A549 (cell line): ENCODE measurements around the gene PKP1.

Source experiments
- BHLHE40 ChIP-seq: IDR thresholded peaks from 2 replicates; pipeline ENCODE4 v1.6.1; 2012; ENCODE audit warnings: low read depth, low read length, inconsistent platforms
- EP300 ChIP-seq, 2 experiments: fragments of >200 bp; sonication (Bioruptor Twin); formaldehyde crosslinking; IDR thresholded peaks; 2 replicates in 1 of 2; 3 replicates in 1 of 2; pipeline ENCODE4 v1.6.1; 2016 to 2017
- PBX3 ChIP-seq: IDR thresholded peaks from 2 replicates; pipeline ENCODE4 v1.6.1; 2012
- REST ChIP-seq: fragments of 200-600 bp; sonication (generic); IDR thresholded peaks from 2 replicates; pipeline ENCODE4 v1.6.1; 2016; ENCODE audit warnings: antibody characterized with exemption, mild to moderate bottlenecking, moderate library complexity
- TF ChIP-seq, protein P1 (sequence below): fragments of >200 bp; sonication (Bioruptor Twin); formaldehyde crosslinking; IDR thresholded peaks from 3 replicates; pipeline ENCODE4 v1.5.1; 2016
- TF ChIP-seq, protein P2 (sequence below): fragments of 450-650 bp; IDR thresholded peaks from 2 replicates; pipeline ENCODE4 v1.6.1; 2014; ENCODE audit warnings: antibody characterized with exemption

GRCh38 chr1:201310251-201310985 lies 27.1 kb downstream of the PKP1 start:
- TF ChIP-seq, protein P1, sequence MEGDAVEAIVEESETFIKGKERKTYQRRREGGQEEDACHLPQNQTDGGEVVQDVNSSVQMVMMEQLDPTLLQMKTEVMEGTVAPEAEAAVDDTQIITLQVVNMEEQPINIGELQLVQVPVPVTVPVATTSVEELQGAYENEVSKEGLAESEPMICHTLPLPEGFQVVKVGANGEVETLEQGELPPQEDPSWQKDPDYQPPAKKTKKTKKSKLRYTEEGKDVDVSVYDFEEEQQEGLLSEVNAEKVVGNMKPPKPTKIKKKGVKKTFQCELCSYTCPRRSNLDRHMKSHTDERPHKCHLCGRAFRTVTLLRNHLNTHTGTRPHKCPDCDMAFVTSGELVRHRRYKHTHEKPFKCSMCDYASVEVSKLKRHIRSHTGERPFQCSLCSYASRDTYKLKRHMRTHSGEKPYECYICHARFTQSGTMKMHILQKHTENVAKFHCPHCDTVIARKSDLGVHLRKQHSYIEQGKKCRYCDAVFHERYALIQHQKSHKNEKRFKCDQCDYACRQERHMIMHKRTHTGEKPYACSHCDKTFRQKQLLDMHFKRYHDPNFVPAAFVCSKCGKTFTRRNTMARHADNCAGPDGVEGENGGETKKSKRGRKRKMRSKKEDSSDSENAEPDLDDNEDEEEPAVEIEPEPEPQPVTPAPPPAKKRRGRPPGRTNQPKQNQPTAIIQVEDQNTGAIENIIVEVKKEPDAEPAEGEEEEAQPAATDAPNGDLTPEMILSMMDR, result no peak
- TF ChIP-seq PBX3 (no peak), REST (no peak), EP300 (IDR thresholded peaks at IDR 0.05) (no peak), BHLHE40 (no peak)
- TF ChIP-seq, protein P2, sequence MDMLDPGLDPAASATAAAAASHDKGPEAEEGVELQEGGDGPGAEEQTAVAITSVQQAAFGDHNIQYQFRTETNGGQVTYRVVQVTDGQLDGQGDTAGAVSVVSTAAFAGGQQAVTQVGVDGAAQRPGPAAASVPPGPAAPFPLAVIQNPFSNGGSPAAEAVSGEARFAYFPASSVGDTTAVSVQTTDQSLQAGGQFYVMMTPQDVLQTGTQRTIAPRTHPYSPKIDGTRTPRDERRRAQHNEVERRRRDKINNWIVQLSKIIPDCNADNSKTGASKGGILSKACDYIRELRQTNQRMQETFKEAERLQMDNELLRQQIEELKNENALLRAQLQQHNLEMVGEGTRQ, result no peak
